NOMO-1 treated with DMSO at 0.1 percent for 48 hours (cell line): ENCODE measurements around the gene OCRL.
A peak's percentile ranks its signal among the peaks of the same experiment; 100 is the strongest.

Experiments used
- DNase-seq: peaks from one replicate; lab custom pipeline; 2025; ENCODE audit not compliant: unreplicated experiment; lab: John Stamatoyannopoulos, UW

OCRL gene

GRCh38 chrX:129581904-129582303 lies 41.8 kb downstream of the OCRL start:
- DNase-seq = no peak

- DNase-seq = no peak
Measured at GRCh38 chrX:129585167-129585566, 45.1 kb downstream of the OCRL start.

GRCh38 chrX:129585691-129586090 lies 45.6 kb downstream of the OCRL start:
- peak; percentile 16 for DNase-seq

- DNase-seq = no peak
Measured at GRCh38 chrX:129586446-129586845, 46.4 kb downstream of the OCRL start.

GRCh38 chrX:129590596-129590995 lies 50.5 kb downstream of the OCRL start:
- DNase-seq = no peak

GRCh38 chrX:129593137-129593536 lies 53.1 kb downstream of the OCRL start:
- DNase-seq = no peak

- no peak for DNase-seq
Measured at GRCh38 chrX:129594781-129595180, 54.7 kb downstream of the OCRL start.

- DNase-seq = no peak
Measured at GRCh38 chrX:129596077-129596476, 56.0 kb downstream of the OCRL start.

GRCh38 chrX:129597905-129598304 lies 57.8 kb downstream of the OCRL start:
- no peak for DNase-seq

- no peak for DNase-seq
Measured at GRCh38 chrX:129599499-129599898, 59.4 kb downstream of the OCRL start.

- DNase-seq = no peak
Measured at GRCh38 chrX:129599996-129600395, 59.9 kb downstream of the OCRL start.

GRCh38 chrX:129600981-129601424 lies 60.9 kb downstream of the OCRL start:
- DNase-seq = peak; percentile 0

- peak; percentile 44 for DNase-seq
Measured at GRCh38 chrX:129606918-129607317, 66.9 kb downstream of the OCRL start.

GRCh38 chrX:129608496-129608895 lies 68.4 kb downstream of the OCRL start:
- no peak for DNase-seq

GRCh38 chrX:129609395-129609794 lies 69.3 kb downstream of the OCRL start:
- DNase-seq = peak; percentile 0

- no peak for DNase-seq
Measured at GRCh38 chrX:129612396-129612795, 72.3 kb downstream of the OCRL start.

GRCh38 chrX:129613596-129613995 lies 73.5 kb downstream of the OCRL start:
- no peak for DNase-seq

GRCh38 chrX:129614481-129615255 lies 74.6 kb downstream of the OCRL start:
- peak; percentile 0 for DNase-seq

- DNase-seq = no peak
Measured at GRCh38 chrX:129617420-129617819, 77.4 kb downstream of the OCRL start.

GRCh38 chrX:129618997-129619396 lies 78.9 kb downstream of the OCRL start:
- no peak for DNase-seq

GRCh38 chrX:129622757-129623301 lies 82.8 kb downstream of the OCRL start:
- no peak for DNase-seq

GRCh38 chrX:129626026-129626425 lies 86.0 kb downstream of the OCRL start:
- no peak for DNase-seq

GRCh38 chrX:129629837-129630236 lies 89.8 kb downstream of the OCRL start:
- no peak for DNase-seq
